ENCODE results near the gene SETD3. TPM values are rescaled to one million over a fixed set of nuclear protein-coding genes. Genes with fewer than 3 reads are reported as not detected.

SETD3 gene
- total and polyA plus RNA-seq, 2 of the 8 experiments (the other 6 are each of a cell fraction or from before 2014, with no cell fraction given) = 24.0 to 64.0 TPM

- H4K5ac ChIP-seq (ENCODE audit: insufficient read length, low read depth, low read length) = no peak overlapping the region
- no peak overlapping the region for H2AFZ ChIP-seq (ENCODE audit: low read length)
- no peak overlapping the region for H3K4me2 ChIP-seq (ENCODE audit: insufficient read depth in 1 of 2, low read depth in 2 of 2, low read length in 2 of 2)
- H2BK120ac ChIP-seq (replicated peaks; ENCODE audit: low read depth, low read length) = no peak overlapping the region
- no peak for FAIRE-seq
- H3K4me1 ChIP-seq (replicated peaks in 1 of 4; ENCODE audit: control insufficient read depth in 3 of 4, insufficient read depth in 4 of 4, low read length in 3 of 4) = peaks cover 0 to 6% (median under 1%) of the 10 kb centered on the region in 4 experiments; a peak in 5 of 7 replicates
- H2BK15ac ChIP-seq (ENCODE audit: low read length) = no peak overlapping the region
- no peak overlapping the region for H3K27ac ChIP-seq (ENCODE audit: low read depth, low read length)
- no peak overlapping the region for H3K4me3 ChIP-seq (ENCODE audit: extremely low read depth in 1 of 4, insufficient read depth in 2 of 4, low read depth in 3 of 4, low read length in 4 of 4)
- H3K56ac ChIP-seq (replicated peaks; ENCODE audit: insufficient read length, low read depth, low read length) = no peak overlapping the region
- CTCF ChIA-PET (ENCODE audit: partially characterized antibody) = no interaction called here
- H3K36me3 ChIP-seq (ENCODE audit: control insufficient read depth in 2 of 4, insufficient read depth in 4 of 4, low read length in 3 of 4) = no peaks in the 10 kb centered on the region
- no peak overlapping the region for H2BK20ac ChIP-seq (ENCODE audit: low read length)
- no peak overlapping the region for H2BK5ac ChIP-seq (ENCODE audit: low read depth, low read length)
- no peak overlapping the region for H2BK12ac ChIP-seq (ENCODE audit: low read depth, low read length)
- H3K23ac ChIP-seq (ENCODE audit: insufficient read length) = no peak overlapping the region
- peaks cover 6 to 14% of the 10 kb centered on the region in 2 experiments for H4K20me1 ChIP-seq (replicated peaks in 1 of 2; ENCODE audit: control insufficient read depth in 1 of 2, insufficient read depth in 2 of 2, low read length in 2 of 2)
- no peaks in the 10 kb centered on the region for H3K27me3 ChIP-seq (replicated peaks in 1 of 4; ENCODE audit: control insufficient read depth in 3 of 4, extremely low read depth in 1 of 4, insufficient read depth in 3 of 4, low read length in 3 of 4)
- H3K9ac ChIP-seq (replicated peaks in 1 of 4; ENCODE audit: extremely low read depth in 1 of 4, low read depth in 3 of 4, low read length in 3 of 4) = peak overlapping the region in 1 of 4 experiments; percentile 43; a peak in 1 of 7 replicates
- WGBS, 2 experiments (ENCODE audit: extremely low coverage in 1 of 2, insufficient coverage in 1 of 2, insufficient read length in 1 of 2, insufficient replicate concordance in 2 of 2, low coverage in 1 of 2, low lambda C conversion rate in 2 of 2, missing lambda C conversion rate in 1 of 2) = 84% methylated on average over 2 of the region's 2 CpGs; no CpG with 5 or more reads in 1 of the 2 experiments
- no peak overlapping the region for H3K14ac ChIP-seq (ENCODE audit: insufficient read length)
- DNase-seq (ENCODE audit: low read depth in 1 of 2, low spot score in 2 of 2) = no peak
- H3K23me2 ChIP-seq (ENCODE audit: low read depth, low read length) = peaks cover 4% of the 10 kb centered on the region
- H3K9me3 ChIP-seq (ENCODE audit: insufficient read depth in 2 of 2, low read depth in 1 of 2, low read length in 1 of 2) = no peaks in the 10 kb centered on the region
- no peak overlapping the region for H4K8ac ChIP-seq (ENCODE audit: extremely low read depth, insufficient read depth, low read length)
- H4K91ac ChIP-seq (replicated peaks; ENCODE audit: insufficient read length, low read length) = no peak overlapping the region
- H3K18ac ChIP-seq (ENCODE audit: extremely low read depth, low read length) = no peak overlapping the region
- H2AK5ac ChIP-seq (ENCODE audit: low read depth, low read length) = no peak overlapping the region
- peaks cover 7% of the 10 kb centered on the region; the same call in 1 of the 2 replicates for H3K79me1 ChIP-seq (ENCODE audit: low read depth, low read length)
- peaks cover 29 to 84% of the 10 kb centered on the region in 2 experiments for H3K79me2 ChIP-seq (ENCODE audit: control insufficient read depth in 1 of 2, insufficient read depth in 2 of 2, low read length in 2 of 2)
- POLR2A ChIA-PET (ENCODE audit: partially characterized antibody) = no interaction called here
- TF ChIP-seq HDAC2 (IDR thresholded peaks at IDR 0.05; ENCODE audit: borderline replicate concordance in 1 of 2, low read depth in 2 of 2, low read length in 2 of 2) (no peak), JUN (IDR thresholded peaks at IDR 0.05; ENCODE audit: low read depth, low read length) (no peak), RBBP5 (IDR thresholded peaks at IDR 0.05; ENCODE audit: borderline replicate concordance, low read depth, low read length) (no peak), JUND (IDR thresholded peaks at IDR 0.05; ENCODE audit: low read length) (no peak), TCF12 (IDR thresholded peaks at IDR 0.05; ENCODE audit: low read depth, low read length) (no peak), PHF8 (conservative IDR thresholded peaks at IDR 0.05; ENCODE audit: low read depth, low read length) (no peak), ATF2 (IDR thresholded peaks at IDR 0.05; ENCODE audit: low read length) (no peak)
- no peak overlapping the region for H3K4ac ChIP-seq (replicated peaks; ENCODE audit: insufficient read length, low read depth, low read length)
These were observed 3.4 kb upstream of the SETD3 start for GRCh38 chr14:99484106-99484505.

Measured in H1 (cell line).